GM12878 (cell line): ENCODE results near the gene ADAMTS4. TPM values are rescaled to one million over a fixed set of nuclear protein-coding genes. Genes with fewer than 3 reads are reported as not detected.

ENCODE experiments used
- ATAC-seq: fragments of 200-7000 bp; cut with Tn5 transposase; 3 replicates; pipeline ENCODE4 v1.9.1; 2020; ENCODE audit warnings: mild to moderate bottlenecking, moderate library complexity
- BruUV-seq: library from RNA; stranded (reverse); fragments of 400-500 nt; replicated peaks from 2 replicates; lab custom pipeline; 2021; lab: Mats Ljungman, UMichigan
- CTCF ChIA-PET: fragments of 300-600 bp; sonication (Branson Sonifier 250); formaldehyde crosslinking; extraction: SDS; loops from one replicate; lab custom pipeline; 2021; ENCODE audit warnings: inconsistent platforms; lab: Yijun Ruan, JAX
- POLR2A ChIA-PET: fragments of 350-600 bp; formaldehyde crosslinking; extraction: SDS; loops from one replicate; lab custom pipeline; 2021; ENCODE audit warnings: inconsistent platforms; lab: Charles Lee
- RAD21 ChIA-PET: fragments of 300-600 bp; sonication (Branson Sonifier 250); formaldehyde crosslinking; loops from one replicate; lab custom pipeline; 2023; ENCODE audit warnings: antibody characterized with exemption; ENCODE audit not compliant: unreplicated experiment; lab: Charles Lee
- SMC1A ChIA-PET: fragments of 300-600 bp; sonication (Branson Sonifier 250); formaldehyde crosslinking; loops from one replicate; lab custom pipeline; 2023; ENCODE audit not compliant: unreplicated experiment, uncharacterized antibody; lab: Charles Lee
- DNase-seq: peaks from one replicate; pipeline ENCODE4 v3.0.0-alpha.2; 2011; ENCODE audit warnings: low read depth, low spot score
- FAIRE-seq: peaks from 3 replicates; lab custom pipeline; 2011; peaks lifted over from hg19 to GRCh38; lab: Jason Lieb, UNC
- H2AFZ ChIP-seq: 2 replicates; pipeline ENCODE4 v1.6.0; 2011; ENCODE audit warnings: low read depth, low read length, control low read depth; ENCODE audit not compliant: control insufficient read depth
- H3K27ac ChIP-seq: 2 replicates; pipeline ENCODE4 v1.5.1; 2011; ENCODE audit warnings: control low read depth; ENCODE audit not compliant: control insufficient read depth, insufficient read depth
- H3K27me3 ChIP-seq, 2 experiments: replicated peaks in 1 of 2; 2 replicates each; pipeline versions ENCODE4 v1.6.0 to v1.6.1; 2011; ENCODE audit warnings: low read length in 1 of 2; ENCODE audit not compliant: control insufficient read depth in 2 of 2, insufficient read depth in 2 of 2
- H3K36me3 ChIP-seq, 2 experiments: 2 replicates each; pipeline ENCODE4 v1.5.1; 2011; ENCODE audit warnings: low read length in 1 of 2; ENCODE audit not compliant: control insufficient read depth in 2 of 2, insufficient read depth in 2 of 2
- H3K4me1 ChIP-seq: 2 replicates; pipeline ENCODE4 v1.6.1; 2011; ENCODE audit warnings: mild to moderate bottlenecking, low read length, moderate library complexity, mixed read lengths; ENCODE audit not compliant: control insufficient read depth, insufficient read depth
- H3K4me2 ChIP-seq: 2 replicates; pipeline ENCODE4 v1.6.0; 2011; ENCODE audit warnings: control low read depth; ENCODE audit not compliant: control insufficient read depth, insufficient read depth
- H3K4me3 ChIP-seq: fragments of 200-600 bp; sonication (generic); 2 replicates; pipeline ENCODE4 v1.5.1; 2016
- H3K79me2 ChIP-seq: 2 replicates; pipeline ENCODE4 v1.6.0; 2011; ENCODE audit warnings: low read length; ENCODE audit not compliant: control insufficient read depth, insufficient read depth
- H3K9ac ChIP-seq: 2 replicates; pipeline ENCODE4 v1.8.0; 2011; ENCODE audit warnings: low read length, control low read depth, mixed read lengths; ENCODE audit not compliant: control insufficient read depth, insufficient read depth
- H3K9me3 ChIP-seq: replicated peaks from 3 replicates; pipeline ENCODE4 v1.5.1; 2011; ENCODE audit warnings: mild to moderate bottlenecking, low read length; ENCODE audit not compliant: control insufficient read depth, insufficient read depth
- H4K20me1 ChIP-seq: 2 replicates; pipeline ENCODE4 v1.6.0; 2011; ENCODE audit not compliant: control insufficient read depth, insufficient read depth
- ASH2L ChIP-seq: fragments of 300-600, 200-600 bp; sonication (generic); IDR thresholded peaks from 2 replicates; pipeline ENCODE4 v1.6.1; 2017; ENCODE audit warnings: low read depth, mild to moderate bottlenecking, borderline replicate concordance
- ATF7 ChIP-seq: fragments of 450-650 bp; IDR thresholded peaks from 2 replicates; pipeline ENCODE4 v1.6.1; 2016; ENCODE audit warnings: low read depth, mild to moderate bottlenecking
- CBX3 ChIP-seq: fragments of 200-600 bp; sonication (generic); IDR thresholded peaks from 2 replicates; pipeline ENCODE4 v1.6.1; 2016; ENCODE audit warnings: low read depth, borderline replicate concordance
- FOXM1 ChIP-seq: IDR thresholded peaks from 2 replicates; pipeline ENCODE4 v1.6.1; 2012; ENCODE audit warnings: low read depth, mild to moderate bottlenecking, inconsistent platforms, low read length, moderate library complexity
- JUND ChIP-seq: IDR thresholded peaks from 2 replicates; pipeline ENCODE4 v1.6.1; 2012; ENCODE audit warnings: low read depth, mild to moderate bottlenecking, low read length, improper control_type of control experiment, moderate library complexity
- NR2C2 ChIP-seq: IDR thresholded peaks from 2 replicates; pipeline ENCODE4 v1.6.1; 2011; ENCODE audit warnings: borderline replicate concordance, low read depth; ENCODE audit not compliant: control insufficient read depth, insufficient read length
- SMAD1 ChIP-seq: fragments of 450-650 bp; IDR thresholded peaks from 2 replicates; pipeline ENCODE4 v1.6.1; 2018; ENCODE audit warnings: mild to moderate bottlenecking, low read depth; ENCODE audit not compliant: partially characterized antibody
- SREBF2 ChIP-seq: IDR thresholded peaks from 2 replicates; pipeline ENCODE4 v1.6.1; 2012; ENCODE audit warnings: mild to moderate bottlenecking, low read length
- SUZ12 ChIP-seq: fragments of 200-600 bp; sonication (generic); IDR thresholded peaks from one replicate; pipeline ENCODE4 v1.6.1; 2018; ENCODE audit warnings: antibody characterized with exemption, mild to moderate bottlenecking; ENCODE audit not compliant: unreplicated experiment
- ZBED1 ChIP-seq: IDR thresholded peaks from 2 replicates; pipeline ENCODE4 v1.6.1; 2016; ENCODE audit warnings: borderline replicate concordance
- ZSCAN29 ChIP-seq: fragments of 450-650 bp; IDR thresholded peaks from 2 replicates; pipeline ENCODE4 v1.6.1; 2017; ENCODE audit warnings: mild to moderate bottlenecking, moderate library complexity
- WGBS: methylation state at CpG from one replicate; pipeline ENCODE4 v1.1.6; 2016; ENCODE audit warnings: low lambda C conversion rate; ENCODE audit not compliant: insufficient replicate concordance, insufficient coverage; ENCODE audit errors: missing lambda C conversion rate; 5-methylcytosine and 5-hydroxymethylcytosine counted together
- in situ Hi-C: fragments of 300-500 bp; cut with MboI; formaldehyde crosslinking; loops from 9 replicates; pipeline ENCODE4 v1.14.3; 2018; ENCODE audit warnings: mixed read lengths
- intact Hi-C: fragments of 100-400 bp; cut with micrococcal nuclease; formaldehyde crosslinking; loops from one replicate; pipeline ENCODE4 v1.14.2; 2022; ENCODE audit not compliant: unreplicated experiment
- polyA plus RNA-seq, 11 experiments: library from polyadenylated mRNA; depleted of rRNA in 4 of 11; unstranded in 6 of 11; stranded (reverse) in 5 of 11; fragments of >200 nt; fragmentation: Nextera tagmentation in 4 of 11; fragmentation: Illumina TruSeq in 1 of 11; extraction: Ambion mirVana in 4 of 11; extraction: Trizol in 1 of 11; gene quantifications; 1 replicate in 1 of 11; 2 replicates in 10 of 11; pipeline versions ENCODE4 v1.2.1 to v1.2.3, GENCODE V29; 2011 to 2016; ENCODE audit warnings: inconsistent platforms in 2 of 11, missing spikeins in 2 of 11, low read depth in 1 of 11
- total RNA-seq, 4 experiments: library from RNA; depleted of rRNA in 3 of 4; stranded (reverse); fragments of >200 nt in 3 of 4; fragmentation: Illumina TruSeq in 1 of 4; extraction: Trizol in 1 of 4; gene quantifications; 2 replicates each; pipeline versions ENCODE4 v1.2.1 to v1.2.3, GENCODE V29; 2013 to 2021
- TF ChIP-seq, protein P1 (sequence below): fragments of 450-650 bp; IDR thresholded peaks from 2 replicates; pipeline ENCODE4 v1.6.1; 2017; ENCODE audit warnings: mild to moderate bottlenecking, moderate library complexity
- TF ChIP-seq, protein P2 (sequence below): fragments of 450-650 bp; IDR thresholded peaks from 2 replicates; pipeline ENCODE4 v1.6.1; 2016; ENCODE audit warnings: mild to moderate bottlenecking, moderate library complexity, borderline replicate concordance
- TF ChIP-seq, protein P3 (sequence below): fragments of 450-650 bp; IDR thresholded peaks from 2 replicates; pipeline ENCODE4 v1.6.1; 2017; ENCODE audit warnings: mild to moderate bottlenecking

ADAMTS4 gene
- total and polyA plus RNA-seq, 10 of the 15 experiments (the other 5 are each of a cell fraction or from before 2014, with no cell fraction given): 0.01 to 0.13 (median 0.05) TPM; not detected in 2

DNA sequence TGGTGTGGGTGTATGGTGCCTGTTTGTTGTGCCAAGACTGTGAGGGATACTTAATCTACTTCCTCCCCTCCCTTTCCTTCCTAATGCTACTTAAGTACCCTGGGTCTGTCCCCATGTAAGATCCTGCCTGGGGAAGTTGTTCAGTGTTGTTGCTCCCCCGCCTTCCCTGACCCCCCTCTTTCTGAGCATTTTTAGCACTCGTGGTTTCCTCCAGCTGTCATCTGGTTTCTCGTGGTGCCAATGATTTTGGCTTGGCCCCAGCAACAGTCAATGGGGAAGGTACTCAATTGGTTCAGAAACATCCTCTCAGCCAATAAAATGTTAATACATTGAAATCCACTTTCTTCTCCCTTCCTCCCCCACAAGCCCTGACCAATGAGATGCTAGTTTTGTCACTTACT, 13.6 kb downstream of the ADAMTS4 start:
- SMC1A ChIA-PET: interaction anchor here (0.6 to 3.0 kb wide), 7 partner anchors 9 to 1996 kb away, joined by 3 to 19 read pairs (median 10); partner anchors contain the start of genes NDUFS2, PPOX and TOMM40L
- no peaks in the 10 kb centered on the region for H3K27me3 ChIP-seq
- BruUV-seq: no TSS peak
- FAIRE-seq: peak; percentile 91
- peaks cover 57% of the 10 kb centered on the region for H3K4me1 ChIP-seq
- RAD21 ChIA-PET: interaction anchor here (0.7 to 2.4 kb wide), 5 partner anchors 17 to 117 kb away, joined by 3 to 13 read pairs (median 7); partner anchors contain the start of genes NDUFS2, PPOX and TOMM40L
- in situ Hi-C loops: no loop called here
- H3K27ac ChIP-seq: peak overlapping the region; percentile 97
- no peak overlapping the region for H3K4me3 ChIP-seq
- 0% methylated on average over 3 of the region's 3 CpGs for WGBS
- peaks cover 14% of the 10 kb centered on the region for H3K79me2 ChIP-seq
- no peaks in the 10 kb centered on the region for H4K20me1 ChIP-seq
- H3K36me3 ChIP-seq: no peaks in the 10 kb centered on the region
- CTCF ChIA-PET: interaction anchor here (1.0 to 4.5 kb wide), 7 partner anchors 10 to 196 kb away, joined by 3 to 30 read pairs (median 4); partner anchors contain the start of genes NDUFS2, PPOX and TOMM40L
- H2AFZ ChIP-seq: no peak overlapping the region
- peak; percentile 84 for ATAC-seq
- H3K4me2 ChIP-seq: peak overlapping the region; percentile 90
- peak overlapping the region; percentile 59 for H3K9ac ChIP-seq
- no peaks in the 10 kb centered on the region for H3K9me3 ChIP-seq
- intact Hi-C loops: no loop called here
- POLR2A ChIA-PET: interaction anchor here (0.6 to 1.5 kb wide), 8 partner anchors 16 to 556 kb away, joined by 3 to 8 read pairs (median 4); partner anchors contain the start of genes NDUFS2 and PPOX
- peak; percentile 98 for DNase-seq
- TF ChIP-seq SUZ12 (no peak), JUND (peak; percentile 12; the same call in 1 of the 2 replicates), FOXM1 (peak; percentile 76), ZBED1 (no peak), NR2C2 (no peak), ASH2L (no peak), ZSCAN29 (no peak), ATF7 (peak; percentile 91), SREBF2 (no peak), CBX3 (no peak), SMAD1 (peak; percentile 17)
- TF ChIP-seq, protein P1, sequence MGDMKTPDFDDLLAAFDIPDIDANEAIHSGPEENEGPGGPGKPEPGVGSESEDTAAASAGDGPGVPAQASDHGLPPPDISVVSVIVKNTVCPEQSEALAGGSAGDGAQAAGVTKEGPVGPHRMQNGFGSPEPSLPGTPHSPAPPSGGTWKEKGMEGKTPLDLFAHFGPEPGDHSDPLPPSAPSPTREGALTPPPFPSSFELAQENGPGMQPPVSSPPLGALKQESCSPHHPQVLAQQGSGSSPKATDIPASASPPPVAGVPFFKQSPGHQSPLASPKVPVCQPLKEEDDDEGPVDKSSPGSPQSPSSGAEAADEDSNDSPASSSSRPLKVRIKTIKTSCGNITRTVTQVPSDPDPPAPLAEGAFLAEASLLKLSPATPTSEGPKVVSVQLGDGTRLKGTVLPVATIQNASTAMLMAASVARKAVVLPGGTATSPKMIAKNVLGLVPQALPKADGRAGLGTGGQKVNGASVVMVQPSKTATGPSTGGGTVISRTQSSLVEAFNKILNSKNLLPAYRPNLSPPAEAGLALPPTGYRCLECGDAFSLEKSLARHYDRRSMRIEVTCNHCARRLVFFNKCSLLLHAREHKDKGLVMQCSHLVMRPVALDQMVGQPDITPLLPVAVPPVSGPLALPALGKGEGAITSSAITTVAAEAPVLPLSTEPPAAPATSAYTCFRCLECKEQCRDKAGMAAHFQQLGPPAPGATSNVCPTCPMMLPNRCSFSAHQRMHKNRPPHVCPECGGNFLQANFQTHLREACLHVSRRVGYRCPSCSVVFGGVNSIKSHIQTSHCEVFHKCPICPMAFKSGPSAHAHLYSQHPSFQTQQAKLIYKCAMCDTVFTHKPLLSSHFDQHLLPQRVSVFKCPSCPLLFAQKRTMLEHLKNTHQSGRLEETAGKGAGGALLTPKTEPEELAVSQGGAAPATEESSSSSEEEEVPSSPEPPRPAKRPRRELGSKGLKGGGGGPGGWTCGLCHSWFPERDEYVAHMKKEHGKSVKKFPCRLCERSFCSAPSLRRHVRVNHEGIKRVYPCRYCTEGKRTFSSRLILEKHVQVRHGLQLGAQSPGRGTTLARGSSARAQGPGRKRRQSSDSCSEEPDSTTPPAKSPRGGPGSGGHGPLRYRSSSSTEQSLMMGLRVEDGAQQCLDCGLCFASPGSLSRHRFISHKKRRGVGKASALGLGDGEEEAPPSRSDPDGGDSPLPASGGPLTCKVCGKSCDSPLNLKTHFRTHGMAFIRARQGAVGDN: no peak
- TF ChIP-seq, protein P2, sequence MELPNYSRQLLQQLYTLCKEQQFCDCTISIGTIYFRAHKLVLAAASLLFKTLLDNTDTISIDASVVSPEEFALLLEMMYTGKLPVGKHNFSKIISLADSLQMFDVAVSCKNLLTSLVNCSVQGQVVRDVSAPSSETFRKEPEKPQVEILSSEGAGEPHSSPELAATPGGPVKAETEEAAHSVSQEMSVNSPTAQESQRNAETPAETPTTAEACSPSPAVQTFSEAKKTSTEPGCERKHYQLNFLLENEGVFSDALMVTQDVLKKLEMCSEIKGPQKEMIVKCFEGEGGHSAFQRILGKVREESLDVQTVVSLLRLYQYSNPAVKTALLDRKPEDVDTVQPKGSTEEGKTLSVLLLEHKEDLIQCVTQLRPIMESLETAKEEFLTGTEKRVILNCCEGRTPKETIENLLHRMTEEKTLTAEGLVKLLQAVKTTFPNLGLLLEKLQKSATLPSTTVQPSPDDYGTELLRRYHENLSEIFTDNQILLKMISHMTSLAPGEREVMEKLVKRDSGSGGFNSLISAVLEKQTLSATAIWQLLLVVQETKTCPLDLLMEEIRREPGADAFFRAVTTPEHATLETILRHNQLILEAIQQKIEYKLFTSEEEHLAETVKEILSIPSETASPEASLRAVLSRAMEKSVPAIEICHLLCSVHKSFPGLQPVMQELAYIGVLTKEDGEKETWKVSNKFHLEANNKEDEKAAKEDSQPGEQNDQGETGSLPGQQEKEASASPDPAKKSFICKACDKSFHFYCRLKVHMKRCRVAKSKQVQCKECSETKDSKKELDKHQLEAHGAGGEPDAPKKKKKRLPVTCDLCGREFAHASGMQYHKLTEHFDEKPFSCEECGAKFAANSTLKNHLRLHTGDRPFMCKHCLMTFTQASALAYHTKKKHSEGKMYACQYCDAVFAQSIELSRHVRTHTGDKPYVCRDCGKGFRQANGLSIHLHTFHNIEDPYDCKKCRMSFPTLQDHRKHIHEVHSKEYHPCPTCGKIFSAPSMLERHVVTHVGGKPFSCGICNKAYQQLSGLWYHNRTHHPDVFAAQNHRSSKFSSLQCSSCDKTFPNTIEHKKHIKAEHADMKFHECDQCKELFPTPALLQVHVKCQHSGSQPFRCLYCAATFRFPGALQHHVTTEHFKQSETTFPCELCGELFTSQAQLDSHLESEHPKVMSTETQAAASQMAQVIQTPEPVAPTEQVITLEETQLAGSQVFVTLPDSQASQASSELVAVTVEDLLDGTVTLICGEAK: no peak
- TF ChIP-seq, protein P3, sequence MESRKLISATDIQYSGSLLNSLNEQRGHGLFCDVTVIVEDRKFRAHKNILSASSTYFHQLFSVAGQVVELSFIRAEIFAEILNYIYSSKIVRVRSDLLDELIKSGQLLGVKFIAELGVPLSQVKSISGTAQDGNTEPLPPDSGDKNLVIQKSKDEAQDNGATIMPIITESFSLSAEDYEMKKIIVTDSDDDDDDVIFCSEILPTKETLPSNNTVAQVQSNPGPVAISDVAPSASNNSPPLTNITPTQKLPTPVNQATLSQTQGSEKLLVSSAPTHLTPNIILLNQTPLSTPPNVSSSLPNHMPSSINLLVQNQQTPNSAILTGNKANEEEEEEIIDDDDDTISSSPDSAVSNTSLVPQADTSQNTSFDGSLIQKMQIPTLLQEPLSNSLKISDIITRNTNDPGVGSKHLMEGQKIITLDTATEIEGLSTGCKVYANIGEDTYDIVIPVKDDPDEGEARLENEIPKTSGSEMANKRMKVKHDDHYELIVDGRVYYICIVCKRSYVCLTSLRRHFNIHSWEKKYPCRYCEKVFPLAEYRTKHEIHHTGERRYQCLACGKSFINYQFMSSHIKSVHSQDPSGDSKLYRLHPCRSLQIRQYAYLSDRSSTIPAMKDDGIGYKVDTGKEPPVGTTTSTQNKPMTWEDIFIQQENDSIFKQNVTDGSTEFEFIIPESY: no peak
